GM19240 (cell line): ENCODE measurements around the gene AK5.

Experiments
- DNase-seq: peaks from one replicate; pipeline ENCODE4 v3.0.0; 2011; ENCODE audit warnings: low spot score; ENCODE audit not compliant: insufficient read length

The AK5 gene

GRCh38 chr1:77281491-77282186 is at the start of gene AK5:
Gene AK5, plus strand, starts transcription at chr1:77282019. Its CDS starts 295 bp downstream, at chr1:77282314.
- no peak for DNase-seq

- no peak for DNase-seq
Observed at GRCh38 chr1:77232829-77233228, 49.0 kb upstream of the AK5 start.

DNA sequence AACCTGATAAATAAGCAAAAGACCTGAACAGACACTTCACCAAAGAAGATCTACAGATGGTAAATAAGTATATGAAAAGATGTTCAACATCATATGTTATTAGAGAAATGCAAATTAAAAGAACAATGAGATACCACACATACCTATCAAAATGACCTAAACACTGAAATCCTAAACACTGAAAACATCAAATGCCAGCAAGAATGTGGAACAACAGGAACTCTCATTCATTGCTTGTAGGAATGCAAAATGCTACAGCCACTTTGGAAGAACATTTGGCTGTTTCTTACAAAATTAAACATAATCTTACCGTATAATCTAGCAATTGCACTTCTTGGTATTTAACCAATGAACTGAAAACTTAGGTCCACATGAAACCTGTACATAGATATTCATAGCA is 47.7 kb upstream of the AK5 start:
- DNase-seq, result no peak

GRCh38 chr1:77234943-77235342 is 46.9 kb upstream of the AK5 start:
- no peak for DNase-seq

GRCh38 chr1:77238462-77238861 is 43.4 kb upstream of the AK5 start:
- no peak for DNase-seq

- DNase-seq, result no peak
Observed at GRCh38 chr1:77239311-77239710, 42.5 kb upstream of the AK5 start.

- no peak for DNase-seq
Observed at GRCh38 chr1:77245830-77246229, 36.0 kb upstream of the AK5 start.

DNA sequence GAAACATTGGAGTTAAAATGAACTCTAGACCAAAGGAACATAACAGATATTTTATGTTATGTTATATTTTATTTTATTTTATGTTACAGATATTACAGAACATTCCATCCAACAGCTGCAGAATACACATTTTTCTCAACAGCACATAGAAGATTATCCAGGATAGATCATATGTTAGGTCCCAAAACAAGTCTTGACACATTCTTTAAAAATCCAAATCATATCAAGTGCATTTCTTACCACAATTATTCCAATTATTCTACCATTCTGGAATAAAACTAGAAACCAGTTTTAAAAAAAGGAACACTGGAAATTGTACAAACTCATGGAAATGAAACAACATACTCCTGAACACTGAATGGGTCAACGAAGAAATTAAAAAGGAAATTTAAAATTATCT is 31.7 kb upstream of the AK5 start:
- no peak for DNase-seq

DNA sequence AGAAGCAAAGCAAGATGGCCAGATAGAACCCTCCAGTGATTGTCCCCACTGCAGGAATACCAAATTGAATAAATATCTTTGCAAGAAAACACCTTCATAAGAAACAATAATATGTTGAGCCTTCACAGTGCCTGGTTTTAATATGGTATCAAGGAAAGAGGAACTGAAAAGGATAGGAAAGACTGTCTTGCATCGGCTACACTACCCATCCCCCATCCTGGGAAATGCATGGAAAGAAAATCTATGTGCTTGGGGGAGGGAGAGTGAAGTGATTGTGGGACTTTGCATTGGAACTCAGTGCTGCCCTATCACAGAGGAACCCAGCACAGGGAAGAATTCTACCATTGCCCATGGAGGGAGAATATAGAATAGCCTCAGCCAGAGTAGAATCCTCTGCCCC is 28.6 kb upstream of the AK5 start:
- no peak for DNase-seq

DNA sequence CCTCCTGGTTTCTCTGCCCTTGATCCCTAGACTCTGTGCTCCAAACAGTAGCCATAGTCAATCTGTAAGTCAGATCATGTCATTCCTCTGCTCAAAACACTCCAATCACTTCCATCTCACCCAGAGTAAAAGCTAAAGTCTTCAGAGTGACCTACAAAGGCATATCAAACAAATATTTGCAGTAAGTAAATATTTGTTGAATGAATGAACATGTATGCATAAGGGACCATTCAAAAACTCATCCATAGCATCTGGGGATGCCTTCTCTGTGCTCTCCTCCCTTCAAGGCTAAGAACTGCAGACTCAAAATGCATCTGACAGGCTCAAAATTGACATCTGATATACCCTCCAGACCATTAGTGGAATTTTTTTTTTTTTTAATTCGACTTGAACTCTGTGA is 18.1 kb upstream of the AK5 start:
- no peak for DNase-seq

GRCh38 chr1:77265180-77265579 is 16.6 kb upstream of the AK5 start:
- no peak for DNase-seq

DNA sequence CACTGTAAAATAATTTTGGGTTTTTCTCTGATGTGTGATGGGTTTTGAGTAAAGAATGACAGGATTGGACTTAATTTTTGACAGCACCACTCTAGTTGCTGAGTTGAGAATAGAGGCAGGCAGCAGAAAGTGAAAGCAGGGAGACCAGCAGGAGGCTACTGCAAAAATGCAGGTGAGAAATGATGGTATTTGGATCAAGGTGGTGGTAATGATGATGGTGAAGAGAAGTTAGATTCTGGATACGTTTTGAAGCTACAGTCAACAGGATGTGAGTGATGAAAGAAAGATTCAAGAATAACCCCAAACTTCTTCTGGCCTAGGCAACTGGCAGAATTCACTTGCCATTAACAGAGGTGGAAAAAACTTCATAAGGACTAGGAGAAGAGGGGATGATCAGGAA is 14.8 kb upstream of the AK5 start:
- DNase-seq, result no peak

DNA sequence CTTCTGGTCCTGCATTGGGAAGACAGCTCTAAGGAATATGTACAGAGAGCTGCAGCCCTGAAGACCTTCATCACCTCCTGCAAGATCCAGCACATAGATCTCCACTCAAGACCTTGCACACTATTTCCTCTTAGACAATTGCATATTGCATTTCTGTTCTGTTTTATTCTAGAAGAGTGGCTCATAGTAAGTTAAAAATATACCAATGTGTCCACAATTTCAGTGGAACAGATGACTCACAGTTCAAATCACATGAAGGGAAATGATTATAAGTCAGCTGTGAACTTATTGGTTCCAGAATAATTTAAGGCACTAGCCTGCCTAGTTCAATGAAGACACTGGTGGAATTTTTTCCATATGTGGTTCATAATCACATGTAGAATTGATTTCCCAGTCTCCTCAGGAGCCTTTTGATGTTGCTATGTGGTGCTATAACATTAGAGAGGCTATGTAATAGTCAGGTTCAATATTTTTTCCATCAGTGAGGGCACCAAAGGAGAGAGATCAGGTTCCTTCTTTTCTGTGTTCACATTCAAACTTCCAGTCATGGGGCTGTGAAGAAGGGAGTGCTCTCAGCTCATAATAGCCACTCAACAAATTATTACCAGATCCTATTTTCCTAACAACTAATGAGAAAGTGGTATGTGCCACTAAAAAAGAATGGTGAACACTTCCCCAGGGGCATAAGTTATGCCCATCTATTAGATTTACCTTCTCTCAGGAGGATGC is 9.8 kb upstream of the AK5 start:
- no peak for DNase-seq

DNA sequence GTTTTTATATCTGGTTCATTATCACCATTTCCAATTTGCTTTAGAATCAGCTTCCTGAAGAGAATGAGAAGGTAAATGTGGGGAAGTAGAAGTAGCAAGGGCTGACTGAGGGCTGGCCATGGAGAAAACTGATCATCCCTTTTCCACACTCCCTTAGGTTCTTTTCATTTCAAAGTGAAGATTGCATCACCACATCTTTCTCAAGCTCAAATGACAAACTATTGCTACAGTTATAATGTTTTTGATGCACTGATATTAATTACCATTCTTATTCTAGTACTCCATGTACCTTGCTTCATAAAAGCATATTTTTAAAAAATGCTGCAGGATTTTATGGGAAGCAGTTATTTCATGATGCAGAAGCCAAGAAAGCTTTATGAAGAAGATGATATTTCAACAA is 7.9 kb upstream of the AK5 start:
- no peak for DNase-seq

DNA sequence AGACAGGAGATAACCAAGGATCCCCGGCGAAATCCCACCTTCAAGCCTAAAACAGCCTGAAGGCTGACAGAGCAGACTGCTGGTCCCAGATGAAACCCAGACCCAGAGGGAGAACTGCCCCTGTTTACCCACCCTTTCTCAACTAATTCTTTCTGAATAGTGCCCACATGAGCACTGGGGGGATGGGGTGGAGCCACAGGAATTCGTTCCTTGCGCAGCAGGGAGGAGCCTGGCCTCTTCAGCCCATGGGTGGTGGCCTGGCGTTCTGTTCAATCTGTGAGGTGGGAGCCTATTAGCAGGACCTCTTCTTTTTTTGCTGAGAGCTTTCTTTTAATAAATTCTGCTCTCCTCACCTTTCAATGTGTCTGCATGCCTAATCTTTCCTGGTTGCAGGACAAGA is 6.6 kb upstream of the AK5 start:
- DNase-seq, result no peak

- no peak for DNase-seq
Observed at GRCh38 chr1:77276941-77277340, 4.9 kb upstream of the AK5 start.

- DNase-seq, result no peak
Observed at GRCh38 chr1:77279929-77280328, 1.9 kb upstream of the AK5 start.

GRCh38 chr1:77280962-77281361 is 857 bp upstream of the AK5 start:
- no peak for DNase-seq

- DNase-seq, result no peak
Observed at GRCh38 chr1:77282187-77282865, 507 bp downstream of the AK5 start.

DNA sequence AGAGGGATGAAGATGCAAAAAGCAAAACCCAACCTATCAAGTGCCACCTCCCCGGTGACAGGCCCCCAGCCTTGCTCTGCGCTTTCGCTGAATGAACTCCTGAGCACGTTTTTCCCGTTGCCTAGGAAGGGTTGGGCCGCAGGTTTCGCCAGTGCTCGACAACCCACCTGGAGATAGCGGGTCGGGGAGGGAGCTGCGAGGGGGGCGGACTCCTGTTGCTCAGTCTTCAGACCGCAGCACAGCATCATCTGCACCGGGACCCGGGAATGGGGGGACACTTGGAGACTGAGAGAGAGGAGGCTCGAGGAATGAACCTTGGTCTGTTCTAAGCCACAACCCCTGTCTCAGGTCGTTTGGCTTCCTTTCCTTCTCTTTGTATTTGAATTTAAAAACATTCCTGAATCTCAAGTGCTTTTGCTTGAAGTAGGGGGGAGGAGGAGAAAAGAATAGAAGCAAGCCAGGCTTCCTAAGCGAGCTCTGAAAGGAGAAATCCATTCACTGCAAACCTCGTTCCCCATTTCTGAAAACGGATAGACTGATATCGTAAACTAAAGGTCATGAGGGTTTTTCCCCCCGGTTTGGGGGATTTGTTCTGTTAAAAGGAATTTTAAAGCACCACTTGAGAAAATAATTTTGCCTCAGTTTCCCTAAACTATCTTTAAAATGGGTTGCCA is 1.2 kb downstream of the AK5 start:
- no peak for DNase-seq

DNA sequence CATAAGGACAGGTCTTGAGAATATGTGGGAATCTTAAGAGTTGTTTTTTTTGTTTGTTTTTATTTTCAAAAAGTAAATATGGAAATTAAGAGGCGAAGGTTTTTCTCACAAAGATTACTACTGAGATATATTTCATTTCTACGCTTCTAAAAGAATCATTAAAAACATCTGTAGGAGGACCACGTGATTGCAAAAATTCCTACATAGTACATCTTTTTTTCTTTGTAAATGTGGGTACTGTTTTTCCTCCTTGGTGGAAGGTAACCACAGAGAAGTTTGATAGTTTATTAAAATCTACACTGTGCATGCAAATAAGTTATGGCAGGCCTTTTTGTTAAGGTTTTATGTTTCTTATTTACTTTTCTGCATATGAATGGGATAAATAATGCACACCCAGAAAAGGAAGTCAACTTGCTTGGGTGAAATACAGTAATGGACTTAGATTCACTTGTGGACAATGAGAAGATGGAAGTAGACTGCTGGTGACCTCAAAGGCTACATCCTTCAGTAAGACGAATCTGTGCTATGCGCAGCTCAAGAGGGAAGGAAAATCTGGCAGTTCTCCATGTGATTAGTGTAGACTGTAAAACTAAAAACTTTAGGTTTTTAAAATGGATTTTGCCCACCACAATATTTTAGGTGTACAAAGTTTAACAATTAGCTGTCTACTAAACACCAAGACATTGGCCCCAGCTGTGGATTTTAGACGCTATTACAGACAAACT is 2.0 kb downstream of the AK5 start:
- DNase-seq, result no peak
